IMR-90 (cell line): Measurements from ENCODE around the gene SLC6A3. TPM values are rescaled to one million over a fixed set of nuclear protein-coding genes. Genes with fewer than 3 reads are reported as not detected.

Source experiments
- ATAC-seq: fragments of 200-7000 bp; cut with Tn5 transposase; 2 replicates; pipeline ENCODE4 v1.9.1; 2020; ENCODE audit warnings: low read depth, mild to moderate bottlenecking, moderate library complexity
- BruUV-seq: library from RNA; stranded (reverse); fragments of 400-500 nt; replicated peaks from 2 replicates; lab custom pipeline; 2021; lab: Mats Ljungman, UMichigan
- CTCF ChIA-PET: fragments of 300-600 bp; formaldehyde crosslinking; extraction: SDS; loops from one replicate; lab custom pipeline; 2021; ENCODE audit warnings: antibody characterized with exemption; lab: Yijun Ruan, JAX
- POLR2A ChIA-PET: fragments of 300-600 bp; sonication (Branson Sonifier 250); formaldehyde crosslinking; loops from one replicate; lab custom pipeline; 2022; ENCODE audit warnings: antibody characterized with exemption; ENCODE audit not compliant: unreplicated experiment; lab: Charles Lee
- DNase-seq: peaks from one replicate; pipeline ENCODE4 v3.0.0; 2013
- H2AFZ ChIP-seq: replicated peaks from 2 replicates; pipeline ENCODE3; 2013; ENCODE audit warnings: low read length, mild to moderate bottlenecking; ENCODE audit not compliant: poor library complexity
- H2AK5ac ChIP-seq: 2 replicates; pipeline ENCODE4 v1.6.1; 2013; ENCODE audit warnings: low read depth, low read length, inconsistent platforms
- H2AK9ac ChIP-seq: replicated peaks from 2 replicates; pipeline ENCODE3; 2013; ENCODE audit warnings: mild to moderate bottlenecking, low read depth, low read length, moderate library complexity; ENCODE audit not compliant: poor library complexity
- H2BK120ac ChIP-seq: 2 replicates; pipeline ENCODE4 v1.6.1; 2013; ENCODE audit warnings: low read depth, low read length, inconsistent platforms
- H2BK15ac ChIP-seq: 3 replicates; pipeline ENCODE4 v1.6.1; 2013; ENCODE audit warnings: low read depth, low read length, inconsistent platforms
- H2BK20ac ChIP-seq: 2 replicates; pipeline ENCODE4 v1.6.1; 2013; ENCODE audit warnings: low read depth, mild to moderate bottlenecking, inconsistent platforms, low read length, moderate library complexity
- H2BK5ac ChIP-seq: 2 replicates; pipeline ENCODE4 v1.6.1; 2013; ENCODE audit warnings: mild to moderate bottlenecking, low read depth, low read length, inconsistent platforms; ENCODE audit not compliant: poor library complexity, severe bottlenecking
- H3K14ac ChIP-seq: replicated peaks from 2 replicates; pipeline ENCODE4 v1.6.1; 2013; ENCODE audit warnings: low read depth, low read length, inconsistent platforms
- H3K18ac ChIP-seq: 2 replicates; pipeline ENCODE4 v1.6.1; 2013; ENCODE audit warnings: low read depth, low read length, control low read depth
- H3K23ac ChIP-seq: 2 replicates; pipeline ENCODE4 v1.6.1; 2013; ENCODE audit warnings: low read depth, low read length, inconsistent platforms
- H3K27ac ChIP-seq: 2 replicates; pipeline ENCODE4 v1.5.1; 2013; ENCODE audit warnings: mild to moderate bottlenecking, control low read depth, low read length; ENCODE audit not compliant: insufficient read depth
- H3K27me3 ChIP-seq: 2 replicates; pipeline ENCODE4 v1.6.1; 2013; ENCODE audit warnings: low read length; ENCODE audit not compliant: control insufficient read depth, insufficient read depth
- H3K36me3 ChIP-seq: 2 replicates; pipeline ENCODE4 v1.6.1; 2013; ENCODE audit warnings: low read length, mixed read lengths; ENCODE audit not compliant: control insufficient read depth, insufficient read depth
- H3K4ac ChIP-seq: 2 replicates; pipeline ENCODE4 v1.6.1; 2013; ENCODE audit warnings: low read depth, low read length, inconsistent platforms
- H3K4me1 ChIP-seq: 2 replicates; pipeline ENCODE4 v1.6.1; 2013; ENCODE audit warnings: low read length, mixed read lengths; ENCODE audit not compliant: control insufficient read depth, insufficient read depth
- H3K4me2 ChIP-seq: 2 replicates; pipeline ENCODE4 v1.6.1; 2013; ENCODE audit warnings: low read depth, mild to moderate bottlenecking, control low read depth, low read length, moderate library complexity
- H3K4me3 ChIP-seq: 2 replicates; pipeline ENCODE4 v1.5.1; 2013; ENCODE audit warnings: low read depth, mild to moderate bottlenecking, control low read depth, low read length, moderate library complexity; ENCODE audit not compliant: insufficient read depth
- H3K56ac ChIP-seq: 2 replicates; pipeline ENCODE4 v1.6.1; 2013; ENCODE audit warnings: low read length, inconsistent platforms; ENCODE audit not compliant: insufficient read depth; ENCODE audit errors: extremely low read depth
- H3K79me1 ChIP-seq, 2 experiments: 2 replicates each; pipeline ENCODE4 v1.6.1; 2013; ENCODE audit warnings: low read length in 2 of 2, inconsistent platforms in 1 of 2, low read depth in 1 of 2
- H3K9ac ChIP-seq: 2 replicates; pipeline ENCODE4 v1.6.1; 2013; ENCODE audit warnings: low read depth, low read length, control low read depth
- H3K9me1 ChIP-seq: 2 replicates; pipeline ENCODE4 v1.6.1; 2013; ENCODE audit warnings: low read length, inconsistent platforms; ENCODE audit not compliant: insufficient read depth
- H3K9me3 ChIP-seq: 2 replicates; pipeline ENCODE4 v1.6.1; 2013; ENCODE audit warnings: low read length; ENCODE audit not compliant: control insufficient read depth, insufficient read depth
- H4K20me1 ChIP-seq: 2 replicates; pipeline ENCODE4 v1.6.1; 2013; ENCODE audit warnings: low read length, inconsistent platforms; ENCODE audit not compliant: insufficient read depth
- H4K5ac ChIP-seq: 2 replicates; pipeline ENCODE4 v1.6.1; 2013; ENCODE audit warnings: mild to moderate bottlenecking, low read depth, low read length, control low read depth
- H4K8ac ChIP-seq, 2 experiments: 2 replicates each; pipeline ENCODE4 v1.6.1; 2013; ENCODE audit warnings: low read depth in 2 of 2, low read length in 2 of 2, control low read depth in 1 of 2, inconsistent platforms in 1 of 2
- H4K91ac ChIP-seq: 2 replicates; pipeline ENCODE4 v1.6.1; 2013; ENCODE audit warnings: low read depth, low read length, inconsistent platforms; ENCODE audit not compliant: insufficient read depth
- CEBPB ChIP-seq: IDR thresholded peaks from 2 replicates; pipeline ENCODE4 v1.6.1; 2012; ENCODE audit warnings: low read depth, low read length, improper control_type of control experiment
- CHD1 ChIP-seq: IDR thresholded peaks from 2 replicates; pipeline ENCODE4 v1.6.1; 2012; ENCODE audit warnings: low read depth, low read length, improper control_type of control experiment
- ELK1 ChIP-seq: fragments of 150-350 bp; IDR thresholded peaks from 2 replicates; pipeline ENCODE4 v1.6.1; 2016; ENCODE audit warnings: low read depth, mild to moderate bottlenecking, low read length, moderate library complexity, borderline replicate concordance
- FOS ChIP-seq: fragments of 150-350 bp; IDR thresholded peaks from 2 replicates; pipeline ENCODE4 v1.6.1; 2016; ENCODE audit warnings: low read depth, low read length
- MXI1 ChIP-seq: IDR thresholded peaks from 2 replicates; pipeline ENCODE4 v1.6.1; 2012; ENCODE audit warnings: low read depth, mild to moderate bottlenecking, low read length, moderate library complexity, borderline replicate concordance
- NFE2L2 ChIP-seq: fragments of 150-350 bp; IDR thresholded peaks from 2 replicates; pipeline ENCODE4 v1.6.1; 2016; ENCODE audit warnings: low read depth, mild to moderate bottlenecking, low read length
- RAD21 ChIP-seq: IDR thresholded peaks from 2 replicates; pipeline ENCODE4 v1.6.1; 2012; ENCODE audit warnings: low read length, improper control_type of control experiment
- RCOR1 ChIP-seq: IDR thresholded peaks from 2 replicates; pipeline ENCODE4 v1.6.1; 2012; ENCODE audit warnings: mild to moderate bottlenecking, low read length, improper control_type of control experiment; ENCODE audit not compliant: insufficient replicate concordance
- RFX5 ChIP-seq: IDR thresholded peaks from 2 replicates; pipeline ENCODE4 v1.8.0; 2012; ENCODE audit warnings: low read depth, mild to moderate bottlenecking, low read length, moderate library complexity
- WGBS, 2 experiments: methylation state at CpG; one replicate each; pipeline versions ENCODE4 v1.1.5 to v1.1.7; 2013; ENCODE audit warnings: missing lambda C conversion rate in 2 of 2; ENCODE audit not compliant: insufficient read length in 1 of 2; ENCODE audit errors: extremely low coverage in 2 of 2; 5-methylcytosine and 5-hydroxymethylcytosine counted together
- dilution Hi-C: fragments of 300-500 bp; cut with HindIII; formaldehyde crosslinking; loops from one replicate; pipeline ENCODE4 v1.14.3; 2018; ENCODE audit warnings: low sequenced_read_pairs; ENCODE audit not compliant: unreplicated experiment
- in situ Hi-C: fragments of 300-500 bp; cut with MboI; formaldehyde crosslinking; loops from 3 replicates; pipeline ENCODE4 v1.14.3; 2019; ENCODE audit warnings: low sequenced_read_pairs, inconsistent platforms, mixed read lengths
- intact Hi-C: fragments of 100-400 bp; cut with micrococcal nuclease; formaldehyde crosslinking; loops from 2 replicates; pipeline ENCODE4 v1.10.0; 2022
- polyA plus RNA-seq, 3 experiments: library from polyadenylated mRNA; depleted of rRNA; stranded (reverse); fragments of >200 nt; gene quantifications; 2 replicates each; pipeline ENCODE4 v1.2.3, GENCODE V29; 2012; ENCODE audit warnings: low replicate concordance in 1 of 3
- total RNA-seq: library from RNA; depleted of rRNA; stranded (reverse); fragments of >200 nt; gene quantifications from 2 replicates; pipeline ENCODE4 v1.2.3, GENCODE V29; 2012

The SLC6A3 gene
- total and polyA plus RNA-seq, 2 of the 4 experiments (the other 2 are of a cell fraction), result not detected

- peaks cover 33% of the 10 kb centered on the region for H3K9me3 ChIP-seq
- no peaks in the 10 kb centered on the region for H3K9me1 ChIP-seq
- no peak overlapping the region for H3K4me2 ChIP-seq
- intact Hi-C loops, result no loop called here
- CTCF ChIA-PET, result no interaction called here
- H3K4me3 ChIP-seq, result no peak overlapping the region
- no peaks in the 10 kb centered on the region for H4K20me1 ChIP-seq
- H3K4me1 ChIP-seq, result no peaks in the 10 kb centered on the region
- POLR2A ChIA-PET, result no interaction called here
- H3K23ac ChIP-seq, result no peak overlapping the region
- DNase-seq (no peak), ATAC-seq (no peak)
- no peak overlapping the region for H3K27ac ChIP-seq
- H3K56ac ChIP-seq, result no peak overlapping the region
- H2BK20ac ChIP-seq, result no peak overlapping the region
- dilution Hi-C loops, result no loop called here
- no peak overlapping the region for H2BK5ac ChIP-seq
- H2AK5ac ChIP-seq, result no peak overlapping the region
- H2BK15ac ChIP-seq, result no peak overlapping the region
- no peaks in the 10 kb centered on the region for H3K79me1 ChIP-seq
- H4K5ac ChIP-seq, result no peak overlapping the region
- no peak overlapping the region for H4K91ac ChIP-seq
- H3K36me3 ChIP-seq, result no peaks in the 10 kb centered on the region
- no peak overlapping the region for H3K14ac ChIP-seq
- H2AFZ ChIP-seq, result no peak overlapping the region
- WGBS, 2 experiments, result 84% methylated on average over 2 of the region's 5 CpGs; no CpG with 5 or more reads in 1 of the 2 experiments
- H3K9ac ChIP-seq, result no peak overlapping the region
- no peak overlapping the region for H4K8ac ChIP-seq
- no peaks in the 10 kb centered on the region for H3K27me3 ChIP-seq
- no peak overlapping the region for H3K4ac ChIP-seq
- H2AK9ac ChIP-seq, result no peak overlapping the region
- TF ChIP-seq NFE2L2 (no peak), CEBPB (no peak), RAD21 (no peak), RCOR1 (no peak), MXI1 (no peak), FOS (no peak), ELK1 (no peak), CHD1 (no peak), RFX5 (no peak)
- no TSS peak for BruUV-seq
- no peak overlapping the region for H2BK120ac ChIP-seq
- no peak overlapping the region for H3K18ac ChIP-seq
- in situ Hi-C loops, result no loop called here
Observed at GRCh38 chr5:1429496-1429895, 15.7 kb downstream of the SLC6A3 start.
